Fibroblast of lung (primary cell): ENCODE results near the gene AP2B1.

Experiments
- EZH2 ChIP-seq: IDR thresholded peaks from 2 replicates; pipeline ENCODE4 v1.5.1; 2012; ENCODE audit warnings: low read length, control low read depth, mild to moderate bottlenecking; ENCODE audit errors: missing control alignments
- TF ChIP-seq, protein P1 (sequence below), 2 donors: IDR thresholded peaks in 1 of 2; conservative IDR thresholded peaks in 1 of 2; 1 replicate in 1 of 2; 2 replicates in 1 of 2; pipeline ENCODE4 v1.5.1; 2011 to 2012; ENCODE audit warnings: low read length in 2 of 2, control low read depth in 1 of 2, inconsistent platforms in 1 of 2, low read depth in 1 of 2, mild to moderate bottlenecking in 1 of 2

- TF ChIP-seq, protein P1, sequence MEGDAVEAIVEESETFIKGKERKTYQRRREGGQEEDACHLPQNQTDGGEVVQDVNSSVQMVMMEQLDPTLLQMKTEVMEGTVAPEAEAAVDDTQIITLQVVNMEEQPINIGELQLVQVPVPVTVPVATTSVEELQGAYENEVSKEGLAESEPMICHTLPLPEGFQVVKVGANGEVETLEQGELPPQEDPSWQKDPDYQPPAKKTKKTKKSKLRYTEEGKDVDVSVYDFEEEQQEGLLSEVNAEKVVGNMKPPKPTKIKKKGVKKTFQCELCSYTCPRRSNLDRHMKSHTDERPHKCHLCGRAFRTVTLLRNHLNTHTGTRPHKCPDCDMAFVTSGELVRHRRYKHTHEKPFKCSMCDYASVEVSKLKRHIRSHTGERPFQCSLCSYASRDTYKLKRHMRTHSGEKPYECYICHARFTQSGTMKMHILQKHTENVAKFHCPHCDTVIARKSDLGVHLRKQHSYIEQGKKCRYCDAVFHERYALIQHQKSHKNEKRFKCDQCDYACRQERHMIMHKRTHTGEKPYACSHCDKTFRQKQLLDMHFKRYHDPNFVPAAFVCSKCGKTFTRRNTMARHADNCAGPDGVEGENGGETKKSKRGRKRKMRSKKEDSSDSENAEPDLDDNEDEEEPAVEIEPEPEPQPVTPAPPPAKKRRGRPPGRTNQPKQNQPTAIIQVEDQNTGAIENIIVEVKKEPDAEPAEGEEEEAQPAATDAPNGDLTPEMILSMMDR (conservative IDR thresholded peaks at IDR 0.05 in 1 of 2, IDR thresholded peaks at IDR 0.05 in 1 of 2; ENCODE audit: low read depth in 1 of 2, low read length in 2 of 2), result no peak
- TF ChIP-seq EZH2, result no peak
These were observed 87.4 kb downstream of the AP2B1 start for GRCh38 chr17:35674552-35674951.
